ENCODE data around the gene PRRC2B. TPM values are rescaled to one million over a fixed set of nuclear protein-coding genes. Genes with fewer than 3 reads are reported as not detected.

The PRRC2B gene
- total RNA-seq, 1 experiment from 2014 or later, result 200 TPM

DNA sequence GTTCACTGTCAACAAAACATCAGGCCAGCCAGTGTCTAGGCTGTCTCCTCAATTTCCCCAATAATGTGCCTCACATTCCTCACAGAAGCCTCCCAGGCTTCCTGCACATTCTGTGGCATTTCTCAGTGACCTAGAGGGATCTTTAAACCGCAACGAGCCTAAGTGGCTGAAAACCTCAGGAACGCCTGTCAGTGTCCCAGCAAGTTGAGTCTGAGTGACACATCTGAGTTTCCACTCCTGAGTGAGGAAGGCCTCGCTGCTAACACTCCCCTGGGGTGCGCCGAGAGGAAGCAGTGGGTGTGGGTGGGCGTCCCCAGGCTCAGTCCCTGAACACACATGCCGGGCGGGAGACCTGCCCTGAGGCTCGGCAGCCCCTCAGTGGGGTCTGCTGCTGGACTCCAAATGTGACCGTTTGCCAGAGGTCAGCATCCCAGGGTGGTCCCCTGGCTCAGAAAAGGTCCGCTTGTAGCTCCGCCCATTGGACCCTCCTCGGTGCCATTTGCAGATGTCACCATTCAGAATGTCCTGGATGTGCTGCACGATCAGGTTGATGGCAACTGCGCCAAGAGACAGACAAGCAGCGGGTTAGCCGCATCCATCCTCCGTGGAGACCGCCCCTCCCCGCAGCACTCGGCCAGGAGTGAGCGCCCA, 130.9 kb downstream of the PRRC2B start:
- in situ Hi-C loops (cut with HindIII; ENCODE audit: low pct_unique_long_range_greater_than_20kb, low sequenced_read_pairs) (no loop called here), intact Hi-C loops (cut with micrococcal nuclease; ENCODE audit: unreplicated experiment) (no loop called here)
- no TSS peak for BruUV-seq (replicated peaks)
- Histone ChIP-seq H3K27me3 (ENCODE audit: control insufficient read depth, insufficient read depth, low read length) (no peaks in the 10 kb centered on the region), H3K4me3 (ENCODE audit: low read depth in 2 of 2, low read length in 2 of 2) (no peak overlapping the region), H3K27ac (ENCODE audit: low read length) (no peak overlapping the region), H3K9me3 (ENCODE audit: control insufficient read depth, insufficient read depth, low read depth, low read length) (no peaks in the 10 kb centered on the region), H3K4me1 (ENCODE audit: control insufficient read depth, insufficient read depth, low read length) (0 out of 2 replicates have a peak, but pooled peaks cover 1% of the 10 kb centered on the region), H3K36me3 (ENCODE audit: control insufficient read depth, insufficient read depth, low read length) (no peaks in the 10 kb centered on the region)
- no peak for ATAC-seq
- no peak for DNase-seq (ENCODE audit: low read depth, low spot score)
- POLR2A ChIA-PET, result no interaction called here
- TF ChIP-seq POLR2AphosphoS5 (IDR thresholded peaks at IDR 0.05; ENCODE audit: low read depth, low read length) (no peak), SIN3A (IDR thresholded peaks at IDR 0.05; ENCODE audit: borderline replicate concordance, insufficient read depth, low read depth, low read length) (no peak), TCF7L2 (IDR thresholded peaks at IDR 0.05; ENCODE audit: low read depth, low read length) (no peak)
- TF ChIP-seq, protein P1, sequence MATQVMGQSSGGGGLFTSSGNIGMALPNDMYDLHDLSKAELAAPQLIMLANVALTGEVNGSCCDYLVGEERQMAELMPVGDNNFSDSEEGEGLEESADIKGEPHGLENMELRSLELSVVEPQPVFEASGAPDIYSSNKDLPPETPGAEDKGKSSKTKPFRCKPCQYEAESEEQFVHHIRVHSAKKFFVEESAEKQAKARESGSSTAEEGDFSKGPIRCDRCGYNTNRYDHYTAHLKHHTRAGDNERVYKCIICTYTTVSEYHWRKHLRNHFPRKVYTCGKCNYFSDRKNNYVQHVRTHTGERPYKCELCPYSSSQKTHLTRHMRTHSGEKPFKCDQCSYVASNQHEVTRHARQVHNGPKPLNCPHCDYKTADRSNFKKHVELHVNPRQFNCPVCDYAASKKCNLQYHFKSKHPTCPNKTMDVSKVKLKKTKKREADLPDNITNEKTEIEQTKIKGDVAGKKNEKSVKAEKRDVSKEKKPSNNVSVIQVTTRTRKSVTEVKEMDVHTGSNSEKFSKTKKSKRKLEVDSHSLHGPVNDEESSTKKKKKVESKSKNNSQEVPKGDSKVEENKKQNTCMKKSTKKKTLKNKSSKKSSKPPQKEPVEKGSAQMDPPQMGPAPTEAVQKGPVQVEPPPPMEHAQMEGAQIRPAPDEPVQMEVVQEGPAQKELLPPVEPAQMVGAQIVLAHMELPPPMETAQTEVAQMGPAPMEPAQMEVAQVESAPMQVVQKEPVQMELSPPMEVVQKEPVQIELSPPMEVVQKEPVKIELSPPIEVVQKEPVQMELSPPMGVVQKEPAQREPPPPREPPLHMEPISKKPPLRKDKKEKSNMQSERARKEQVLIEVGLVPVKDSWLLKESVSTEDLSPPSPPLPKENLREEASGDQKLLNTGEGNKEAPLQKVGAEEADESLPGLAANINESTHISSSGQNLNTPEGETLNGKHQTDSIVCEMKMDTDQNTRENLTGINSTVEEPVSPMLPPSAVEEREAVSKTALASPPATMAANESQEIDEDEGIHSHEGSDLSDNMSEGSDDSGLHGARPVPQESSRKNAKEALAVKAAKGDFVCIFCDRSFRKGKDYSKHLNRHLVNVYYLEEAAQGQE (IDR thresholded peaks at IDR 0.05; ENCODE audit: insufficient read depth in 1 of 2, low read depth in 2 of 2, low read length in 1 of 2), result no peak
- TF ChIP-seq, protein P2, sequence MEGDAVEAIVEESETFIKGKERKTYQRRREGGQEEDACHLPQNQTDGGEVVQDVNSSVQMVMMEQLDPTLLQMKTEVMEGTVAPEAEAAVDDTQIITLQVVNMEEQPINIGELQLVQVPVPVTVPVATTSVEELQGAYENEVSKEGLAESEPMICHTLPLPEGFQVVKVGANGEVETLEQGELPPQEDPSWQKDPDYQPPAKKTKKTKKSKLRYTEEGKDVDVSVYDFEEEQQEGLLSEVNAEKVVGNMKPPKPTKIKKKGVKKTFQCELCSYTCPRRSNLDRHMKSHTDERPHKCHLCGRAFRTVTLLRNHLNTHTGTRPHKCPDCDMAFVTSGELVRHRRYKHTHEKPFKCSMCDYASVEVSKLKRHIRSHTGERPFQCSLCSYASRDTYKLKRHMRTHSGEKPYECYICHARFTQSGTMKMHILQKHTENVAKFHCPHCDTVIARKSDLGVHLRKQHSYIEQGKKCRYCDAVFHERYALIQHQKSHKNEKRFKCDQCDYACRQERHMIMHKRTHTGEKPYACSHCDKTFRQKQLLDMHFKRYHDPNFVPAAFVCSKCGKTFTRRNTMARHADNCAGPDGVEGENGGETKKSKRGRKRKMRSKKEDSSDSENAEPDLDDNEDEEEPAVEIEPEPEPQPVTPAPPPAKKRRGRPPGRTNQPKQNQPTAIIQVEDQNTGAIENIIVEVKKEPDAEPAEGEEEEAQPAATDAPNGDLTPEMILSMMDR (IDR thresholded peaks at IDR 0.05), result no peak
- CTCF ChIA-PET, result no interaction called here

DNA sequence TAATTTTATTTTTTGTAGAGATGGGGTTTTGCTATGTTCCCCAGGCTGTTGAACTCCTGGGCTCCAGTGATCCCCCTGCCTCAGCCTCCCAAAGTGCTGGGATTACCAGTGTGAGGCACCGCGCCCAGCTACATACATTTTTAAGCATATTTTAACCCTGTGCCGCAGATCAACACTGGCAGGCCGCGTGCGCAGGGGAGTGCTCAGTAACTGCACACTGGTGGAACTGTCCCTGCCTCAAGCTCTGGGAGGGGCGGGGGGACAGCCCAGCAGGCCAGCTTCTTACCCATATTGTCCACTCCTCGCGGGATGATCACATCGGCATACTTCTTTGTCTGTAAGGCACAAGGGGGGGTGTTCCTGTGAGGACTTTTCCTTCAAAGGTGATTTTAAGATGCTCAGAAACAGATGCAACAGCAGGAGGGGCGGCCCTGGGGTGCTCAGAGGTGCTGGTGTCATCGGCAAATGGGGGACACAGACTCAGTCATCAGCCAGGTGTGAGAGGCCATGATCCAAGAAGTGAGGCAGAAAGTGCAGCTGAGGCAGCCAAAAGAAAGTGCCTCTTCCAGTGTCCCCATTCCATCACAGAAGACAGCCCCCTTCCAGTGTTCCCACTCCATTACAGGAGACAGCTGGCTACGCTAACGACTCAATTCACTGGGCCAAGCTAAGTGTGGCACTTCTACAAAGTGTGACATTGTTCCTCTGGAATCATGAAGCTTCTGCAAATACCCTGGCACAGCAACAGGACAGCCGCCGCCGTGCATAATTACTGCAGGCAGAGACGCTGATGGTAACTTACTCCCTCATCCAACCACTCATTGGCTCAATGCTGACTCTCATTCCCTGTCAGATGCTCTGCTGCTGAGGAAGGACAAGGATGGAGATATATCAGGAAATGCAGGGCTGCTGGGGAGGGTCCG, 132.0 kb downstream of the PRRC2B start:
- Histone ChIP-seq H3K4me3 (ENCODE audit: low read depth in 2 of 2, low read length in 2 of 2) (no peak overlapping the region), H3K4me1 (ENCODE audit: control insufficient read depth, insufficient read depth, low read length) (0 out of 2 replicates have a peak, but pooled peaks cover 5% of the 10 kb centered on the region), H3K27me3 (ENCODE audit: control insufficient read depth, insufficient read depth, low read length) (no peaks in the 10 kb centered on the region), H3K9me3 (ENCODE audit: control insufficient read depth, insufficient read depth, low read depth, low read length) (no peaks in the 10 kb centered on the region), H3K36me3 (ENCODE audit: control insufficient read depth, insufficient read depth, low read length) (no peaks in the 10 kb centered on the region), H3K27ac (ENCODE audit: low read length) (no peak overlapping the region)
- no peak for TF ChIP-seq SIN3A (IDR thresholded peaks at IDR 0.05; ENCODE audit: borderline replicate concordance, insufficient read depth, low read depth, low read length)
- no peak for ATAC-seq
- ChIA-PET POLR2A (no interaction called here), CTCF (interaction anchor here (0.6 kb wide), 2 partner anchors 230 to 728 kb away, joined by 5 read pairs; no protein-coding TSS in a partner anchor)
- no peak for DNase-seq (ENCODE audit: low read depth, low spot score)
- BruUV-seq (replicated peaks), result no TSS peak
- intact Hi-C loops (cut with micrococcal nuclease; ENCODE audit: unreplicated experiment), result no loop called here
- in situ Hi-C loops (cut with HindIII; ENCODE audit: low pct_unique_long_range_greater_than_20kb, low sequenced_read_pairs), result no loop called here

All from Panc1 (cell line).